Stimulated activated CD4-positive, alpha-beta T cell treated with anti-CD3 and anti-CD28 coated beads, TNF-alpha, amount 100 ng/mL, for 24 hours (primary cell): Measurements from ENCODE around the gene CACNA1G.
A peak's percentile ranks its signal among the peaks of the same experiment; 100 is the strongest.

ENCODE experiments used
- DNase-seq, 3 experiments: peaks; one replicate each; pipeline ENCODE4 v3.0.0-alpha.2; 2020; ENCODE audit warnings: low read depth in 3 of 3

CACNA1G gene

DNA sequence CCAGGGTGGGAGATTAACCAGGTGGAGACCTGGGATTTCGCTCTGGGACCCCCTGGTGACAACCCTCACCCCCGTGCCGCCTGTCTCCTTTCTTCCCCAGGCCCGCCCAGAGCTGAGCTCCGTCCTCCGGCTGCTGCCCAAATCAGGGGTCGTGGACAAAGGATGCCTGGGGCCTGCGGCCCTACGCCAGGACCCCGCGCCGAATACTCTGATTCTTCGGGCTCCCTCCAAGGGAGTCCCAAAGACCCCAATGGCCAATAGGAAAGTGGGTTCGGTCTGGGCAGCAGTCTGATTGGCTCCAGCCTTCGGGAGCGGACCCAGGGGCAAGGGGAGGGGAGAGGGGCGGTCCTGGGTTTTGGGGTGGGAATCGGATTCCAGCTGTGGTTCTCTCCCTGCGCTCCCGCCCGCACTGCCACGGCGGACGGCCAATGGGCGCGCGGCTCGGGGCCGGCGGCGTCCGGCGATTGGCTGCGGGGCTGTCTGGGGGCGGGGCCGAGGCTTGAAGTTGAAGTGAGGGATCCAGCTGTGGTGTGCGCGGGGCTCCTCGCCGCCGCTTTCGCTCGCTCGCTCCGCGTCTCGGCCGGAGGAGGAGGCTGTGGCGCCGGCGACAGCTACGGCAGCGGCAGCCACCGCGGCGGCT lies at the start of gene CACNA1G:
Gene CACNA1G, plus strand, starts transcription at position 531 of the 640 bp plus-strand sequence. CDS start 745 bp downstream, outside the sequence.
- DNase-seq, result peak; percentile 78 to 88 (median 78)

DNA sequence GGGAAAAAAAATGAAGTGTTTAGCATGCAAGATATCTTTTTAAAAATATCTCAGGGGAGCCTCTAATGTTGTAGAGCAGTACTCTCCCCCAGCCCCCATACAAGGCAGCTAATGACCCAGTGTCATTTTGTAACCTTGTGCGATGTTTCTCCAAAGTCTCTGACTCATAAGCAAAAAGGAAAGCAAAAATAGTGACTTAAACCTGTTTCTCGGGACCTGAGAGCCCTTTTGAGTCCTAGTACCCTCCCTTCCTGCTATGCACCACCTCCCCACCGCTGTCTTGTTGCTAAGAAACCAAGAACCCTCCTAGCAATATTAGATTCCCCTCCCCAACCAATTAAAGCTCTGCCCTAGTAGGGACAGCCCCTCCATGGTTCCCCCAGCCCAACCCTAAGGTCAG lies 49.5 kb upstream of the CACNA1G start:
- DNase-seq, result peak in 2 of 3 experiments; percentile 23 to 55

GRCh38 chr17:50513495-50513894 lies 47.0 kb upstream of the CACNA1G start:
- DNase-seq, result no peak

DNA sequence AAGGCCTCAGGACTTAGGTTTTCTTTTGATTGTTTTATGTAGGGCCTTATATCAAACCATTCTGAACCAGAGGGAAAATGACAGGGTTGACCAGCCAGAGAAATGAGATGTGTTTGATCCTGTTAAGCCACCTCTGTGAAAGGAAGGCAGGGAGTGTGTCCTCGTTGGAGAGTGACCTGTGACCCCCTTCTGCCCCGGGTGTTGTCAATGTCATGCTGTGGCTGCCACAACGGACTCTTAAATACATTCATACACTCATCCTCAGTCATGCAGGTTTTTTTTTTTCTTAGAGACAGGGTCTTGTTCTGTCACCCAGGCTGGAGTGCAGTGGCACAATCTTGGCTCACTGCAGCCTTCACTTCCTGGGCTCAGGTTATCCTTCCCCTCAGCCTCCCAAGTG lies 46.1 kb upstream of the CACNA1G start:
- no peak for DNase-seq

- DNase-seq, result no peak
These were observed 45.4 kb upstream of the CACNA1G start for GRCh38 chr17:50514936-50515702.

DNA sequence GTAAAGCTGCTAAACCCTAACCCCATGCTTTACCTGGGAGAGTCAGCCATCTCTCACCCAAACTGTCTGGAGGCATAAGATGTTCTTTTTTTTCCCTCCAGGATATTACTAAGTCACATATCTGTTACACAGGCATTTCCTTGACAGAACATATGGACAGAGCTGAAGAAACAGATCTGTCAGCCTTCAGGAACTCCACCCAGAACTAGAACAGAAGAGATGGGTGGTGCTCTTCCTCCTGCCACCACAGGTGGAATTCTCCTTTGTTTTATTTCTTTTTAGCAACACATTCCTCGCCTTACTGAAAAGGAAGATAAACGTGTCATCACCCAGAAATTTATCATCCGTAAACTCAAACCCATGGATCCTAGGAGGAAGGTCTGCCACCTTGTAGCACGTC lies 43.5 kb upstream of the CACNA1G start:
- no peak for DNase-seq

- no peak for DNase-seq
These were observed 42.8 kb upstream of the CACNA1G start for GRCh38 chr17:50517504-50518383.

DNA sequence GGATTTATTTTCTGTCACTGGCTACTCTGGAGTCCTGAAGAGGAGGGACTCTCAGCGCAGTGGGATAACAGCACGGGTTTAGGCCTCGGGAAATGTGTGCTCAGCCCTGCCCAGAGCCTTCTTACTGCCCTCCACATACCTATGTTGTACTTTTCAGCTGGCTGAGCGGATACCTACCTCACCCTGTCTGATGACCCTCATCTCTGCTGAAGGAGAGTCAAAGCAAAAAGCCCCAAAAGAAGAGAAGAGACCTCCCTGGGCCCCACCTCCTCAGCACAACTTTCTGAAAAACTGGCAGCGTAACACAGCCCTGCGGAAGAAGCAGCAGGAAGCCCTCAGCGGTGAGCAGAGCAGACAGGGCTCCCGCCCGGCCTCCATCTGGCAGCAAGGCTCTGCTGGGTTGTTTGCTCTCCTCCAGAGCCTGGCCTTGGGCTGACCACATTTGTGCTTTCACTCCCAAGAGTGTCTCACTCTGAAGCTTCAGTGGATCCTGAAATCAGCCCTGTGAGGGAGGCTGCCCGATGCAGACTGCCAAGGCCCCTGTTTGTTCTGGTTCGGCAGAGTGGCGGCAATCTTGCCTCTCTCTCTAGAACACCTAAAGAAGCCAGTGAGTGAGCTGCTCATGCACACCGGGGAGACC lies 42.0 kb upstream of the CACNA1G start:
- no peak for DNase-seq

DNA sequence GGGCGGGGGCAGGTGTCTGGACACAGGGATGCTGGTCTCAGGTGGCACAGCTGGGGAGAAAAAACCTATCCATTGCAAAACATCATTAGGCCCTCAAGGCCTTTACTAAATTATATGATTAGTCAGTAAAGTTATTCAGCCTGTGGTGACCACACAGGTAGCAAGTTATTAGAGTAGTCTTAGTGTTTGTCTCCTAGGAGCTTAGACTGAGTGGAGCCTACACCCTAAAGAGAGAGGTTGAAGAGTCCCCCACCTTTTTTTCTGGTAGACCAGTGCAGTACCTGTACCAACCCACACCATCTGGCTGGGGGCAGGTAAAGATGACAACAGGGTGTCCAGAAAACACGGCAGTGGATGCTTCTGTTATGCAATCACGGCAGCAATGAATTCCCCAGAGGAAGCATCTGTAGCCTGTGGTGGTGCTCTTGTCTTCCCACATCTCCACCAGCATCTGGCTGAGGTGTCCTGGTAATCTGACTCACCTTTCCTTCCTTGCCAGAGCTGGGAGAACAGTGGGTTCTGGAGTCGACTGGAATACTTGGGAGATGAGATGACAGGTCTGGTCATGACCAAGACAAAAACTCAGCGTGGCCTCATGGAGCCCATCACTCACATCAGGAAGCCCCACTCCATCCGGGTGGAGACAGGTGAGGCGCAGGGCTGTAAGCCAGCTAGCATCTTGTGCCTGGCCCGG lies 41.2 kb upstream of the CACNA1G start:
- DNase-seq, result no peak

DNA sequence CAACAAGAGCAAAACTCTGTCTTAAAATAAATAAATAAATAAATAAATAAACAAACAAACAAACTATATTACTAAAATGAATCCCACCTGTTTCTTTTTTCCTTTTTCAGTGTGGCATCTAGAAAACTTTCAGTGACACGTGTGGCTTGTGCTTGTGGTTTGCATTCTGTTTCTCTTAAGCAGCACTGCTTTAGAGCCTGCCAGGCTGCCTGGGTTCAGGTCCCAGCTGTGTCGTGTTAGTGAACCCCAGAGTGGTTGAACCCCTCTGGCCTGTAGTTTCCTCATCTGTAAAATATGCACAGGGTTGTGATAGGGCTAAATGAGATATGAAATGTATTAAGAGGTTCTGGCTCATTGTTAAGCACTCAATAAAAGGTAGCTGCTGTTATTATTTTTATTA lies 40.0 kb upstream of the CACNA1G start:
- no peak for DNase-seq

GRCh38 chr17:50521514-50521913 lies 39.0 kb upstream of the CACNA1G start:
- no peak for DNase-seq

- DNase-seq, result no peak
These were observed 37.7 kb upstream of the CACNA1G start for GRCh38 chr17:50522766-50523165.

DNA sequence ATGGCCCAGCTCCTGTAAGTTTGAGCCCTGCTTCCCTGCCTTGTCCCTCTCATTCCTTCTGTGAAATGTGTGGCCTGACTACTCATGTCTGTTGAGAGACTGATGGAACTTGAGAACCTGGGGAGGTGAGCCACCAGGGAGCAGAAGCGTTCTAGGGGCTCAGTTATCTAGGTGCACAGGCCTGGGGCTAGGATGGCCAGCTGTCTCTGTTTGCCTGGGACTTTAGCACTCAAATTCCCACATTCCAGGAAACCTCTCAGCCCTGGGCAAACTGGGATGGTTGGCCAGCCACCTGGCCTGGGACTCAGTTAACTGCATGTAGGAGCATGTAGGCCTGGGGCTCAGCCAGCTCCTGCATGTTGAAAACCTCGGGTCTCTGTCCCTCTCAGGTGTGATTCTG lies 37.3 kb upstream of the CACNA1G start:
- DNase-seq, result no peak

GRCh38 chr17:50524838-50525237 lies 35.7 kb upstream of the CACNA1G start:
- no peak for DNase-seq

DNA sequence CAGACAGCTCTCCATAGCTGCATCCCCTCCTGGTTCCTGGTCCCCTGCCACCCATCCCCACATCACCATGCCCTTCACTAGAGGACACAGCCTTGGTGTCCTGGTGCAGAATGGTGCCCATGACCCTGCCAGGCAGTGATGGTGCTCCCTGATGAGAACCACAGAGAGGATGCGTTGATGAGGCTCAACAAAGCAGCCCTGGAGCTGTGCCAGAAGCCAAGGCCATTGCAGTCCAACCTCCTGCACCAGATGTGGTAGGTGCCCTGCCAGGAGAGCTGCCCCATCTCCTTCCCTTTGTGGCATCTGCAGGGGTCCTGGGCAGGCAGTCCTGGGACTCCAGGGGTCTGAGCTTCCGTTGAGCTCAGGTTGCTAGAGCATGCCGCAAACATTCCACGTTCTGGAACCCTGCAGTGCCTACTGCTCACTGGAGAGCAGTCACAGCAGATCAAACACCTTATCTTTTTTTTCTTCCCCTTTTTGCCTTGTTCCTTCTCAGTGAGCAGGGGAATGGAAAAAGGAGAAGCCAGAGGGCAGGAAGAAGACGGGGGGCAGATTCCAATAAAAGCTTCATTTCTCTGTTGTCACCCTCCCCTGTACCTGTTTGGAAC lies 33.3 kb upstream of the CACNA1G start:
- DNase-seq, result no peak

GRCh38 chr17:50527949-50528474 lies 32.5 kb upstream of the CACNA1G start:
- no peak for DNase-seq

GRCh38 chr17:50529849-50530248 lies 30.7 kb upstream of the CACNA1G start:
- DNase-seq, result no peak

GRCh38 chr17:50531428-50532025 lies 29.0 kb upstream of the CACNA1G start:
- no peak for DNase-seq

DNA sequence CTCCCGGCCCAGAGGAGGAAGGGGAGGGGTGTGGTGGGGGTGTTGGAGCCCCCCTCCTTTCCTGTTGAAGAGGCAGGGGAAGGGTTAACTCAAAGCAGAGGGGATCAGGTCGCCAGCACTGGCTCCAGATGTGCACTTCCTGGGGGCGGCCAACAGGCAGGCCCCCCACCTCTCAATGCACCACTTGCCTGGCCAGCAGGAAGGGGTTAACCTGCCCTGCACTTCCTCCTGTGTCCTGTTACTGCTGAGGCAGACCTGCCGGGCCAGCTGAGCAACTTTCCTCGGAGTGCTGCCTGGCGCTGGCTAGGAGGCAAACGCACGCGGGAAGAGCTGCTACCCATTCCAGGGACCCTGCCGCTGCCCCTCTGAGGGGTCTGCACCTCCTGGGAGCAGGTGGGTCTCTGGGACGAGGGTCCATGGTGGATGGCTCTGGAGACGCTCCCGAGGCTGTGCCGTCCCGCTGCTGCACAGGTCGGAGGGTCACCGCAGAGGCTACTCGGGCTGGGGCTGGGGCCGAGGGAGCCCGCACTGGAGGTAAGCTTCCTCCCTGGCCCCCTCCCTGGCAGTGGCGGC lies 28.0 kb upstream of the CACNA1G start, which contains the start of gene EPN3:
Gene EPN3, plus strand, starts transcription at position 284 of the 573 bp plus-strand sequence. CDS start 3,822 bp downstream, outside the sequence.
- no peak for DNase-seq

DNA sequence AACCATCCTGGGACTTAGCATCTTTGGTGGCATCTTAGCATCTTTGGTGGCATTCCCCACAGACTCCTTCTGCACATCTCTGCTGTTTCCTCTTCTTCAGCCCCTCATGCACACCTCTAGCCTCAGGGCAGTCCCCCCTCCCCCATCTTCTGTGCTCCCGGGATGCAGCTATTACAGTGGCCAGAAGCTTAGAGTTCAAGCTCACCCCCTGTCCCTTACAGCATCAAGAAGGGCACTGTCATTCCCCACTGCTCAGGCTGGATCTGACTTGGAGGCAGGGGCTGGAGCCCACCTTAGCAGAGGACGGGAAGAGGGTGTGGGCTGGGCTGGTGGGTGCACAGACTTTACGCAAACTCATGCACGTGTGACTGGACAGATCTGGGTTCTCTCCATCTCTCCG lies 27.3 kb upstream of the CACNA1G start:
- no peak for DNase-seq
